Measurements from ENCODE around the gene CEP20.
"Not testable (repeated sequence)": the region's sequence is repeated elsewhere in the genome, so short reads cannot be mapped to it uniquely, and the experiment has no call there.

Gene CEP20

GRCh38 chr16:15857724-15858560 lies 30.5 kb downstream of the CEP20 start:
- no peak for DNase-seq (ENCODE audit: low read depth)

- DNase-seq (ENCODE audit: low read depth): no peak
Observed at GRCh38 chr16:15856901-15857698, 31.3 kb downstream of the CEP20 start, which contains the start of gene MYH11. Gene MYH11, minus strand, starts transcription at chr16:15857028. Its CDS starts 18,776 bp downstream, at chr16:15838252.

- DNase-seq (ENCODE audit: low read depth): no peak
Observed at GRCh38 chr16:15856182-15856581, 32.2 kb downstream of the CEP20 start.

- no peak for DNase-seq (ENCODE audit: low read depth)
Observed at GRCh38 chr16:15855704-15856003, 32.7 kb downstream of the CEP20 start.

- DNase-seq (ENCODE audit: low read depth): no peak
Observed at GRCh38 chr16:15854906-15855703, 33.3 kb downstream of the CEP20 start.

GRCh38 chr16:15854061-15854460 lies 34.3 kb downstream of the CEP20 start:
- no peak for DNase-seq (ENCODE audit: low read depth)

- no peak for DNase-seq (ENCODE audit: low read depth)
Observed at GRCh38 chr16:15853021-15853420, 35.4 kb downstream of the CEP20 start.

- not testable (repeated sequence) for DNase-seq (ENCODE audit: low read depth)
Observed at GRCh38 chr16:15850555-15850954, 37.8 kb downstream of the CEP20 start.

- DNase-seq (ENCODE audit: low read depth): no peak
Observed at GRCh38 chr16:15849209-15849981, 39.0 kb downstream of the CEP20 start.

- no peak for DNase-seq (ENCODE audit: low read depth)
Observed at GRCh38 chr16:15847611-15848175, 40.7 kb downstream of the CEP20 start.

GRCh38 chr16:15846510-15846909 lies 41.9 kb downstream of the CEP20 start:
- DNase-seq (ENCODE audit: low read depth): no peak

- no peak for DNase-seq (ENCODE audit: low read depth)
Observed at GRCh38 chr16:15843635-15844279, 44.6 kb downstream of the CEP20 start.

- not testable (repeated sequence) for DNase-seq (ENCODE audit: low read depth)
Observed at GRCh38 chr16:15839204-15839603, 49.2 kb downstream of the CEP20 start.

- no peak for DNase-seq (ENCODE audit: low read depth)
Observed at GRCh38 chr16:15837761-15838160, 50.6 kb downstream of the CEP20 start.

GRCh38 chr16:15836965-15837611 lies 51.3 kb downstream of the CEP20 start:
- no peak for DNase-seq (ENCODE audit: low read depth)

GRCh38 chr16:15836074-15836473 lies 52.3 kb downstream of the CEP20 start:
- no peak for DNase-seq (ENCODE audit: low read depth)

- DNase-seq (ENCODE audit: low read depth): no peak
Observed at GRCh38 chr16:15835136-15835878, 53.1 kb downstream of the CEP20 start.

GRCh38 chr16:15834502-15834901 lies 53.9 kb downstream of the CEP20 start:
- DNase-seq (ENCODE audit: low read depth): no peak

- DNase-seq (ENCODE audit: low read depth): no peak
Observed at GRCh38 chr16:15833541-15833940, 54.9 kb downstream of the CEP20 start.

GRCh38 chr16:15832241-15832640 lies 56.2 kb downstream of the CEP20 start:
- DNase-seq (ENCODE audit: low read depth): no peak
